NCI-H1436 (cell line): Measurements from ENCODE around the gene AMOTL2.

Experiments used
- DNase-seq: peaks from one replicate; lab custom pipeline; 2025; lab: John Stamatoyannopoulos, UW

Gene AMOTL2

DNA sequence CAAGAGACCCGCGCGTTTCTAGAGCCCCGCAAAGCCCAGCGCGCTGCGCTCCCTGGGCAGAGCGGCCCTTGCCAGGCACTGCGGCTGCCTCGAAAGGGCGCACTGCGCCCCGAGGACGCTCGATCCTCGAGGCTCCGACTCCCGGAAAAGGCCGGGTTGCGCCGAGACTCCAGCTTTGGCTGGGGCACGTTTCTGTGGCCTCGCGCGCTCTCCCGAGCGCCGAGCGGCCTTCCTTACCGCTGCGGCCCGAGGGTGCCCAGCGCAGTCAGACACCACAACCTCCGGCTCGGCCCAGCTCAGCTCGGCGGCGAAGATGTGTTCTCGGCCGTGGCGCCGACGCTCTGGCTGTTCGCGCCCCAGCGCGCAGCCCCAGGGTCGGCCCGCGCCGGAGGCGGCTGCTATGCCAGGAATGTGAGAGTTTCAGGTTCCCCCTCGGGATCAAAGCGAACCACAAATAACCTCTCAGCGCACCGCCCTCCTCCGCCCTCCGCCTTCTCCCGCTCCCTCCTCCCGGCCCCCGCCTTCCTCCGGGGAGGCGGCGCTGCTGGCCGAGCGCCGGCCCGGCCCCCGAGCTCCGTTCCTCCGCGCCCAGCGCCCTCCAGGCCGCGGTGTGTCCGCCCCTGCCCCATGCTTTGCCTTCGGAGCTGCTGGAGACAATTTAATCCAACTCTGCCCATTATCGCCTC, at the start of gene AMOTL2:
AMOTL2 (minus strand) TSS at position 343 of the 686 bp plus-strand sequence. CDS start 3,014 bp downstream, outside the sequence.
- peak; percentile 76 for DNase-seq

DNA sequence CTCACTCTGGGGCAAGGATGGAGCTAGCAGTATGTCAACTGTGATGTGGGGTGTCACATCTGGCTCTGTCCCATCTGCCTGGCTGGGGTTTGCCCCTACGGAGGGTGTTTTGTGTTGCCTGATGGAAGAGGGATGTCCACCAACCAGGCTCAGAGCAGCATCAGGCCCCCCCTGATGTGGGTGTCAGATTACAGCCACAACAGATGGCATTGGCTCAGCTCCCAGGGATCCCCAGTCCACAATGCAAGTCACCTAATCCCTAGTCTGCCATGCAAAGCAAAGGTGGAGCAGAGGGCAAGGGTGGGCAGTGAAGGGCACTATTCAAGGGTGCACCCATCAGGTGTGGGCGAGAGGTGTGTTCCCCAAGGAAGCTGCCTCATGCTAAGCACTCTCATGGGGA, 48.9 kb upstream of the AMOTL2 start:
- DNase-seq, result peak; percentile 45

DNA sequence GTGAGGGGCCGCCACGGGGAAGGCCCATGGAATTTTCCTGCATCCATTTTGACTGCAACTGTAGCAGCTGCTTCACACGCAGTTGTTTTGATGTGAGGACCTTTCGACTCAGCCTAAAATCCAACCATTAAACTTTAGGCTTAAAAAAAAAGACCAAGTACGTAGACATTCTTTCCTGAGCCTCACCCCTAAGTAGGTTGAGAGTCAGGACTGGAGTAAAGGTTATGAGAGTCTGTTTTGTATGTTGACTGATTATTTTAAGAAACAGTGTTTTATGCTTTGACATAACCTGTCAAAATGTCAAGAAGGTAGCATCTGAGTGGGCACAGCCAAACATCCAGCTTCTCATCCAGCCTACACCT, 45.7 kb upstream of the AMOTL2 start:
- DNase-seq, result no peak

DNA sequence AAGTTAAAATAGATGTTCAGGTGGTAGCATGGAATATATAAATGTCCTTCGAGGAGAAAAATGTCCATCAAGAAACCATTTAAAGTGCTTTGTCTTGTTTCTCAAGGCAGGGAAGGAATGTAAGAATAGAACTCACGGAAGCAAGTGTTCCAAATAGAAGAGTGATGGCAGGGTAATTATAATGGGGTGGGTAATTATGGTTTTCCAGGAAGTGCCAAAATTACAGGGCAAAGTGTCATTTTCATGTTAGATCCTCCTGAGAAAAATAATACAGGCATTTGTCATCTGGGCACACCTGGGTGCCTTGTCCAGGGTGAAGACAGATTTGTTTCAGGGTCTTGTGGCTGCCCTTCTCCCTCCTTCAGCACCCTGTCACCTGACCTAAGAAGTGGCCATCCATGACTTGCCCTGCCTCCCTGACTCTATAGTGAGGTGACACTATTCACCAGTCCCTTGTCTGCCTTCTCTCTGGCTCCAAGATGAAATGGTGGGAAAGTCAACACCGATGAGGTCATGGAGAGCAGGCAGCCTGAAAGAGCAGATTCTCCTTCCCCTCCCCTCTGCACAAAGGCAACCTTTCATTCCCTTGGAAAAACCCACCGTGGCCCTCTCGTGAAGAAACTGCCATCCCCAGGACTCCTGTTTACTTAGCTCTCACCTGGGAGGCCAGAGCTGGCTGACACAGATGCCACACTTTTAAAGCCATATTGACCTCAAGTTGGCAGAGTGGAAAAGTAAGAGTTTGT, 45.1 kb upstream of the AMOTL2 start:
- no peak for DNase-seq

DNA sequence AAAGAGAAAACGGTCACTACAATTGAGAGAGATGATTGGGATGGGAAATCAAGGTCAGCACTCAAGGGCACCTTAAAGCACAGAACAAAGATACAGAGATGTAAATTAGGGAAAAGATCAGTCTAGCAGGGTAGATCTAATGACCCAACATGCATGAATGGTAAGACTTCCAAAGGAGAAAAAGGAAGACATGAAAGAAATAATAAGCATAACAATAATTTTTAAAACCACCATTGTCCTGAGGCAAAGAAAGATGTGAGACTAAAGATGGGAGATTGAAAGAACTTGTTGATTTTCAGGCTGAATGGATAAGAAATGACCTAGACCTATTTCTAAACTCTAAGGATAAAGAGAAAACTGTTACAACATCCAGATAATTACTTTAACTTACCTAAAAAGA, 34.8 kb upstream of the AMOTL2 start:
- DNase-seq, result no peak

DNA sequence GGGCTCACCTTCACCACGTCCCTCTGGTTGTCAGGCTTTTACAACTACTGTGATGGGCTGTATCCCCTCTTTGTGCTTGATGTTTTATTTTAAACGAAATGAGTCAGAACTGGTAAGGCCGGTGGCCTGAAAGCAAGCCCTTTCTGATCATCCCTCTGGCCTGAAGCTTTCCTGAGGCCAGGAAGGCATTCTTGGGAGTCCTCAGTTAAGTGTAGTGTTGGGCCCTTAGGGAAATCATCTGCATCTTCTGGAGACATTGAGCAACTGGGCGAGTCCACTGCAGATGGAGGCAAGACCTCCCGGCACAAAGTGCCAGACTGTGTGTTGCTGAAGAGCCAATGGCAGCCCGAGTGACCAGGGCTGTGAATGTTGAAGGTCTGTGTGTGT, 33.0 kb upstream of the AMOTL2 start:
- no peak for DNase-seq

DNA sequence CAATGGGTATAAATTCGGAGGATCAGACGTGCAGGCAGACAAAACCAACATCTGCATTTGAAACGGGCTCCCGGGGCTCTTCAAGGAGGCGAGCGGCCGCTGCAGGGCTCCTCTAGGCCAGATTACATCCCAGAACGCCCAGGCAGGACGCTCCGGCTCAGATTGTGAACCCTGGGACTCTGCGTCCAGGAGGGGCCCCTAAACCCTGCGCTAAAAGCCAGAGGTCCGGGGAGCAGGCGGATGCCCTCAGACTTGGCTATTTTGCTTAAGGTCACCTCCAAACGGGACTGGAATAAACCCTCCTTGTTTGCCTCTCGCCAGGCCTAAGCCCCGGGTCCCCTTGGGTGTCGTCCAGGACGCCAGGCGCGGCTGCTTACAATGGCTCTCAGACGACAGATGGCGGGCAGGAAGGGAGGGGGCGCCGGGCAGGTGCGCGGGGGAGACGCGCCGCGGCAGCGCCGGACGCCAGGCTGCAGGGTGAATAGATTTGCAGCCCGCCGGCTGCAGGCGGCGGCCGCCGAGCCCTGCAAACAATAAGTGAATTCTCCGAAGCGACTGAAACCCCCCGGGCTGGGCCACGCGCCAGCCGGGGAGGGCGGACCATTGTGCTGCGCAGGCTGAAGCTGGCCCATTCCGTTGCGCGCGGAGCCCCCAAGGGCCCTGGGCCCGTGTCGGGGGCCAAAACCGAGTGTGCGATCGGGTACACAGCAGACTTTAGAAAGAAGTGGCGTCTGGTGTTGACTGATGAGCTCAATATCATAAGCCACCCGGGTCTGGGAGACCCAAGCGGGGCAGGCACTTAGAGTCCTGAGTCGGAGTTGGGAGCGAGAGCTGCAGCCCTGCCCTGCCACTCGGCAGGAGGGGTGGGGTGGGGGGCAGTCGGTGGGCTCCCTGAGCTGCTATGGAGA, 32.3 kb upstream of the AMOTL2 start:
- DNase-seq, result peak; percentile 82

DNA sequence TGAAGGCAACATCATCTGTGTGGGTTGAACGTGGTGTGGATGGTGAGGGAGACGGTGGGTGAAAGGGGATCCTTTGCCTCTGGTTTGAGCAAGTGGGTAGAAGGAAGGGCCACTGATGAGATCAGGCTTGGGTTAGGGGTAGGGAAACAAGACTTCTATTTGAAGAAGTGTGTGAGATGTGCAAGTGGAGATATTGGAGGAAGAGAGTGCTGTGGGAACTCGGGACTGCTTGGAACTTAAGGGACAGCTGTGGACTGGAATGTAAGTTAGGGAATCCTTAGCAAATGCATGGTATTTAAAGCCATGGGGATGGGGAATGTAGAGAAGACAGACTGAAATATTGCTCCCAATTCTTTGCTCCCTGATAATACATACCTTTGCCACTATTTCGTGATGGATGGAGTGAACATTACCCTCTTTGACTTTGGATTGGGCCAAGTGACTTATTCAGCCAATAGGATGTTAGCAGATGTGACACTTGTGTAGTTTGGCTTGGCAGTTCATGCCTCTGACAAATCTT, 30.2 kb upstream of the AMOTL2 start:
- no peak for DNase-seq

DNA sequence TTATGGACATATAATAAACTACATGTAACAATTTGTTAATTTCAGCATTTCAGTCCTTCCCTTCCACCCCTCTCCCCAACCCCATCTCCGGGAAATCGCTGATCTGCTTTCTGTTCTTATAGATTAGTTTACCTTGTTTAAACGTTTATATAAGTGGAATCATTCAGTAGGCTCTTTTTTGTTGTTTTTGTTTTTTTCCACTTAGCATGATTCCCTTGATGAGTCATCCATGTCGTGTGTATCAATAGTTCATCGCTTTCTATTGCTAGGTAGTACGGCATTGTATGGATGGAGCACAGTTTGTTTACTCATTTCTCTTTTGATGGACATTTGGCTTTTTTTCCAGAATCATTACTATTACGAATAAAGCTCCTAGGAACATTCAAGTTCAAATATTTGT, 23.5 kb upstream of the AMOTL2 start:
- DNase-seq, result no peak

DNA sequence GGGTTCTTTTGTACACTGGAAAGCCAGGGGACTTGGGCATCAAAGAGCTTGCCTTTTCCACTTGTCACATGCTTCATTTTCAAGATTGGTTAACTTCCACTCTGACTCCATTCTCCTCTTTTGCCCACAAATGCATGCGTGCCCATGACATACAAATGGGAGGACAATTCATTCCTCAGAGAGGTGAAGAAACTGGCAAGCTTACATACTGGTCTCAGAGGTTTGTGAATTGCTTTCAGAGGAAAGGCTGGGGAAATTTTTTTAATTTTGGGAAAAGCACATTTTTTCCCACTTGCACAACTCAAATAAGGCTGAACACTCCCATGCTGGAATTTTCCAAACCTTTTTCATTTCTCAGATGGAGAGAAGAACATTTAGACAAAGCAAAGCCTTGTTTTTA, 20.9 kb upstream of the AMOTL2 start:
- no peak for DNase-seq

DNA sequence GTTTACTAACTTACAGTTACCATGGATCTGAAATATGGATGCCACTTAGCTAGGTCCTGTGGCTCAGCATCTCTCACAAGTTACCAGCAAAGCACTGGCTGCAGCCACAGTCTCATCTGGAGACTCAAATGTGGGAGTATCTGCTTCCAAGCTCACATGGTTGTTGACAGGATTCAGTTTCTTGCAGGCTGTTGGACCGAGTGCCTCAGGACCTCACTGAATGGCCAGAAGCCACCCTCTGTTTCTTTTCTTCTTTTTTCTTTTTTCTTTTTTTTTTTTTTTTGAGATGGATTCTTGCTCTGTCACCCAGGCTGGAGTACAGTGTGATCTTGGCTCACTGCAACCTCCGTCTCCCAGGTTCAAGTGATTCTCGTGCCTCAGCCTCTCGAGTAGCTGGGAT, 20.1 kb upstream of the AMOTL2 start:
- no peak for DNase-seq

DNA sequence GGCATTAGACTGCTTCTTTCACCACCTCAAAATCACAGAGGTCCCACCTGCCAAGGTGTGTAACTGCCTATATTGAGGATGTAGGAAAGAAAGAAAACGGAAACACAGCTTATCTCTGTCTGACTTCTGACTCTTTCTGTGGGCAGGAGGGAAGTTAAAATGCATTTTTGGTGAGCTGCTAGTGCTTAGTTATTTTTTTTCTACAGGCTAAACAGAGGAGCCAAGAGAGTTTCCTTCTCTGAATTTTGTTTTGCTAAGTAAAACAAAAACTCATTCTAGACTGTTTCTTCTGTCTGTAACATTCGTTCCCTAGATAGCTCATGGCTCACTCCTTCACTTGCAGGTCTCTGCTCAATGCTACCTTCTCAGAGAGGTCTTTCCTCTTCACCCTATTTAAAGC, 18.8 kb upstream of the AMOTL2 start:
- no peak for DNase-seq

DNA sequence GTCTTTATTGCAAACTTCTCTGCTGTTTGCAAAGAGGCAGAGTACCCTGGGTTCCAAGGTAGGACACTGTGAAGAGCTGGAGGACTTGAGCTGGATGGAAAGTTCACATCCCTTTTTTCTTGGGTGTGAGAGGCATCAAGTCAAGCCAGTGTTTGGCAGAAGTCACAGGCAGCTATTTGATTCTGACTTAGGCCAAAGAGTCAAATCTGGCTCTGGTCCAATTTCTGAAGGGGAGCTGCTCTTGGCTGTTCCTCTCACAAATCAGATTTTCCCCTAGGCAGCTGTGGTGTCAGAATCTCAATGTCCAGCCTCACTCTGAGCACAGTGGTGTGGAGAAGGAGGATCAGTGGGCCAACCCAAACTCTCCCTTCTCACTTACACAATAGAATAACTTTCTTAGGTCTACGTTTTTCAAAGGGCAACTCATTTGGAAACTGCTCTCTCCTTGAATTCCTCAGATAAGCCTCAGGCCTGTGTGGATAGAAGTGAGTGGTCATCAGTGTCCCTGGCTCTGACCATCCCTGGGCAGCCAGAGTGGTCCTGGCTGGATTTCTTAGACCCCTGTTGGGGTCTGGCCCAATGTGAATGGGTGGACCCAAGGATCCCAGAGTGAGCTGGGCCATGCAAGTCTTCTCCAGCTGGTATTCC, 18.2 kb upstream of the AMOTL2 start:
- no peak for DNase-seq

DNA sequence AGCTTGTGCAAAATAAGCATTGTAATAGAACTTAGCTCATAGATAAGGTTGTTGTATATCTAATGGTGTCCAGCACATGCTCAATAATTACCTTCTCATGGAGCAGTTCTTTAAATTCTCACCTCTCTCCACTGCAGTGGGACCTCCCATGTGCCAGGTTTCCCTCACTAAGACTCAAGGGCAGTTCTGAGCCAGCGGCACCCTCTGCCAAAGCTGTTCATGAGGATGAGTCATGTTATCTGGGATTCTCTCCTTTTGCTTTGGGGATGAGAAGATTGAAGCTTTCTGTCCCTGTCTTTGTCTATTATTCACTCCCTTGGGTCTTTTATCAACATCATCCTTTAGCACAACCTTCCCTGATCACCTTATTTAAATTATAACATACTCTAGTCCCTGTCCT, 15.6 kb upstream of the AMOTL2 start:
- no peak for DNase-seq

DNA sequence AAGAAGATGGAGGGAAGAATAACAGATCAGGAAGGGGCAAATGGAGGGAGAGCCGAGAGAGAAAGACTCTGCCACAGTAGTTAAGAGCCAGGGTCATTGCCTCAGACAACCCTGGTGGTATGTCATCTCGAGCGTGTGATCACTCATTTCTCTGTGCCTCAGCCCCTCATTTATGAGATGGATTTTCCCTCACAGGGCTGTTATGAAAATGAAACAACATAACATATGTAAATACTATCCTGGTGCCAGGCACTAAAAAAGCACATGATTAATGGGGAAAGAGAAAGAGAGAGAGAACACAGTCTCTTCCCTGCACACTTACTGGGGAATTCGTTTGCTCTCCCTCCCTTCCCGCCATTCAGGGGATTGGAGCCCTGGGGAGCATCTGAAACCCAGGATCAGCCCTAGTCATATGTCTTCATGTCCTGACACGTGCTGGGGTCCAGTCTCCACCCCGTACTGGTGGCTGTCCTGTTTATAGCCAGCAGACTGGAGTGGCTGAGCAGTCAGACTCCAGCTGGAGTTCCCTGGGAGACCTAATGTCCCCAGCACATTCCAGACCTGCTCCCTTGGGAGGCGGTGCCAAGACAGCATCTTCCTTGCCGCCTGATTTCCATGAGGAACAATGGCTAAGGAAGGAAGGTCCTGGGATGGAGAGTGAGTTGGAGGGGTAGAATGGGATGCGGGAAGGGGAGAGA, 14.7 kb upstream of the AMOTL2 start:
- DNase-seq, result no peak

DNA sequence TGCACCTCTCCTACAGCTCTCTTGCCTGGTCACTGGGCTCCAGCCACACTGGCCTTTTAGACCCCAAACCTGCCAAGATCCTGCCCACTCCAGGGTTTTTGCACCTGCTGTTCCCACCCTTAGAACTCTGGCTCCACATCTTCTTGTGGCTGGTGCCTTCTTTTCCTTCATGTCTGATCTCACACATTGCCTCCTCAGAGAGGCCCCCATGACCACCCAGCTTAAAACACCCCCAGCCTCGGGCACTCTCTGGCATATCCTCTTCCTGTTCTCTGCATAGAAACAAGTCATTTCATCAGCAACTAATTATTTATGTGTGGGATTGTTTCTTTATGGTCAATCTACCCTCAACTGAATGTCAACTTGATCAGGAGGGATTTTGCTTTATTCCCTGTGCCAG, 14.0 kb upstream of the AMOTL2 start:
- no peak for DNase-seq

DNA sequence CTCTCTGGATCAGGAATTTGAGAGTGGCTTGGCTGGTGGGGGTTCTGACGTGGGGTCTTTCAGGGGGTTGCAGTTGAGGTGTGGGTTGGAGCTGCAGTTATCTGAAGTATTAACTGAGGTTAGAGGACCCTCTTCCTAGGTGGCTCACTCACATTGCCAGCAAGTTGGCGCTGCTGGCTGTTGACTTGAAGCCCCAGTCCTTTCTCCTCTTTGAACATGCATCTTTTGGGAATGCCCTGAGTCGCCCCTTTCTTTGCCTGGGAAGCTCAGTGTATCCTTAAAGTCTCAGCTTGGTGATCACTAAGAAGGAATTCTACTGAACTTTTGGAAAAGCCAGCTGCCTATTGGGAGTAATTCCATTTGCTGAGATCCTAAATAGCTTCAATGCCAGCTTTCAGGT, 13.0 kb upstream of the AMOTL2 start:
- DNase-seq, result no peak

DNA sequence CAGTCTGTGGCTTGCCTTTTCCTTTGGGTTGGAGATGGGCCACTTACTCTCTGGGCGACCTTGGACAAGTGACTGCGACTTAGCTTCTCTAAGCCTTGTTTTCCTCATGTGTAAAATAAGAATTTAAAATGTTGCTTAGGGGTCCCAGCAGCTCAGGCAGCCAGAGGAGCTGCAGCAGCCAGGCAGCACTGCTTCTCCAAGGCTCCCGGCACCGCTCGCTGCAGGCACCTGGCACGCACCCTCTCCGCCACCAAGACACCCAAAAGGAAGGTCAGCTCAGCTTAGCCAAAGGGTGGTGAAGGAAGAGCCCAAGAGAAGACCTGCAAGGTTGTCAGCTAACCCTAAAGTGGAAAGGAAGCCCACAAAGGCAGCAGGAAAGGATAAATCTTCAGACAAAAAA, 10.7 kb upstream of the AMOTL2 start:
- DNase-seq, result no peak

DNA sequence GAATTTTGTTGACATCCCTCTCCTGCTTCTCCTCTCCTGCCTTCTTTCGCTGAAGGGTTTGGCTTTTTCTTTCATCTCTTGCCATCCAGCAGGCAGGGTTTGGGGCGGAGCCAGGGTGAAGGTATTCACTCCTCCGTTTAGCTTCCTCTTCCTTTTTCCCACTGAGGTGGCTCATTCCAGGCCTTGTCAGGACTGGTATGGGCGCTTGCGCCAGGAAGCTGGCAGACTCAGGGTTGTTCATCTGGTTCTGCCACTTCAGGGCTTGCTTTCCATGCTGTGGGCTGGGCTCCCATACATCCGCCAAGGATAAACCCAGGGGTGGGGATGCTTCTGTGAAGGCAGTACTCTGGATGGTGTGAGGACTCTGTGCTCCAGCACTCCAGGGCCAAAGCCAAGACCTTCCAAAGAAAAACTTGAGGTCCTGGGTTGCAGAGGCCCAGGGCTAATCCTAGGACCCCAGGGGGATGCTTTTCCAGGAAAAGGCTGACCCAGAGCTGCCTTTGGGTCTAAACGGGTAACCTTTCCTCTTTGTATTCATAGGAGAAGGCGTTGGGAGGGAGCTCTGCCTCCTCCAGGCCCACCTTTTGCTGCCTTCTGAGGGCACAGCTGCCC, 7.7 kb upstream of the AMOTL2 start:
- DNase-seq, result no peak

DNA sequence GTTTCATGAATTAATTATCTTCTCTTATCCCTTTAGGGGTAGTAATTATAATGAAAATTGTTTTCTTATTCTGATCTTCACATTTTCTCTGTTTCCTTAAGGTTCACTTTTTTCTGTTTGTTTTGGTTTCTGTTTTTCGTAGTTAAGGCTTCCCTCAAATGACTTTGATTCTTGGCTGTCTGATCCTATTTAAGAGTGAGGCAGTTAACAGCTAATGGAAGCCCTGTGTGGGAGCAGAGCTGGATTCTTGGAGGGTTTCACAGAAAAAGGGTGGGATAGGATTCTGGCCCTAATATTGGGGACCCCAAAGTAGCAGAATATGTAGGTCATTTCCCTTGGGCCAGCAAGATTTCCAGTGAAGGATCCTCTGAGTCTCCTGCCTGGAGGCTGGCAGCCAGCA, 6.8 kb upstream of the AMOTL2 start:
- no peak for DNase-seq

DNA sequence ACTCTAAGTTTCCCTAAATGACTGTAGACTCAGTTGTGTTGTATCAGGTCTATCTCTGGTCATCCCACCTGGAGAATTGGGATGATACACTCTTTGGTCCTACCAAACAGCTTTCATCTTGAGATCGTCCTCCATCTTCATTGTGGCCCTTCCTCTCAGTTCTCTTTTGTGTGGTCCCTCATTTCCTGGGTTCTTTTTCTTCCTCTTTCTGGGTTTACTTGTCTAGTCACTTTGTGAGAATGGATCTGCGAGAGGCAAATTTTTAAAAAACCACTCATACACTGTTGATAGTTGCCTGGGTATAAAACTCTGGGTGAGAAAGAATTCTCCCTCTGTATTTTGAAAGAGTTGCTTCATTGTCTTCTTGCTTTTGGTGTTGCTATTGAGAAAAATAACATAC, 6.0 kb upstream of the AMOTL2 start:
- DNase-seq, result no peak
